KOPT-K1 (cell line): ENCODE results near the gene USP9Y.
"Not testable (repeated sequence)": the region's sequence is repeated elsewhere in the genome, so short reads cannot be mapped to it uniquely, and the experiment has no call there.

ENCODE experiments used
- H3K27ac ChIP-seq: fragments of 200-600 bp; sonication (generic); 2 replicates; pipeline ENCODE4 v1.5.1; 2016; ENCODE audit warnings: antibody characterized with exemption, mild to moderate bottlenecking, low read depth, low read length; ENCODE audit not compliant: poor library complexity, severe bottlenecking
- H3K36me3 ChIP-seq: fragments of 200-600 bp; sonication (generic); 2 replicates; pipeline ENCODE4 v1.5.1; 2017; ENCODE audit warnings: antibody characterized with exemption, mild to moderate bottlenecking, low read length, moderate library complexity; ENCODE audit not compliant: insufficient read depth
- H3K9me3 ChIP-seq: fragments of 200-600 bp; sonication (generic); 2 replicates; pipeline ENCODE4 v1.5.1; 2017; ENCODE audit warnings: antibody characterized with exemption, low read length, mild to moderate bottlenecking; ENCODE audit not compliant: insufficient read depth, poor library complexity, severe bottlenecking

The USP9Y gene, protein sequence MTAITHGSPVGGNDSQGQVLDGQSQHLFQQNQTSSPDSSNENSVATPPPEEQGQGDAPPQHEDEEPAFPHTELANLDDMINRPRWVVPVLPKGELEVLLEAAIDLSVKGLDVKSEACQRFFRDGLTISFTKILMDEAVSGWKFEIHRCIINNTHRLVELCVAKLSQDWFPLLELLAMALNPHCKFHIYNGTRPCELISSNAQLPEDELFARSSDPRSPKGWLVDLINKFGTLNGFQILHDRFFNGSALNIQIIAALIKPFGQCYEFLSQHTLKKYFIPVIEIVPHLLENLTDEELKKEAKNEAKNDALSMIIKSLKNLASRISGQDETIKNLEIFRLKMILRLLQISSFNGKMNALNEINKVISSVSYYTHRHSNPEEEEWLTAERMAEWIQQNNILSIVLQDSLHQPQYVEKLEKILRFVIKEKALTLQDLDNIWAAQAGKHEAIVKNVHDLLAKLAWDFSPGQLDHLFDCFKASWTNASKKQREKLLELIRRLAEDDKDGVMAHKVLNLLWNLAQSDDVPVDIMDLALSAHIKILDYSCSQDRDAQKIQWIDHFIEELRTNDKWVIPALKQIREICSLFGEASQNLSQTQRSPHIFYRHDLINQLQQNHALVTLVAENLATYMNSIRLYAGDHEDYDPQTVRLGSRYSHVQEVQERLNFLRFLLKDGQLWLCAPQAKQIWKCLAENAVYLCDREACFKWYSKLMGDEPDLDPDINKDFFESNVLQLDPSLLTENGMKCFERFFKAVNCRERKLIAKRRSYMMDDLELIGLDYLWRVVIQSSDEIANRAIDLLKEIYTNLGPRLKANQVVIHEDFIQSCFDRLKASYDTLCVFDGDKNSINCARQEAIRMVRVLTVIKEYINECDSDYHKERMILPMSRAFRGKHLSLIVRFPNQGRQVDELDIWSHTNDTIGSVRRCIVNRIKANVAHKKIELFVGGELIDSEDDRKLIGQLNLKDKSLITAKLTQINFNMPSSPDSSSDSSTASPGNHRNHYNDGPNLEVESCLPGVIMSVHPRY (N-terminal part only)

DNA sequence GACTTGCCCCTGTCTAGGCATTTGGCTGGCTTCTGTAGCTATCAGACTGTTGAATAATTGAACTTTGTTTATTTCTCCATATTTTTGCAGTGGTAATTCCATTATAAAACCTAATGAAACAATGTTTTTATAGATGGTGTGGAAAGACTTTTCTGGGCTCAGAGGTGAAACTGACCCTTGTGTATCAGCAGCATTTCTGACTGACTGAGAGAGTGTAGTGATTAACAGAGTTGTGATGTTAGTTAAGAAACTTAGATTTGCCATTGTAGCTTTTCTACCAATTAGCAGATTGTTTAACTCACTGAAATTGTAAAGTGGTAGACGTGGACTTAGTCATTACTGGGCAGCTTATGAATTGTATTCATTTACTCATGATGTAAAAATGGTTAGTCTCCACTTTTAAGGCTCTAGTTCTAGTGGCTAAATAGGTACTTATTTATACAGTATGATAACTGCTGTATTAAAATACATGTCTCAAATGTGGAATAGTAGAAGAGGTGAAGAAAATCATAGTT lies at the start of gene USP9Y:
Gene USP9Y, plus strand, starts transcription at position 51 of the 515 bp plus-strand sequence. CDS start 8,217 bp downstream, outside the sequence.
- no peak within 1 kb of the TSS for H3K27ac ChIP-seq
- peaks cover 74% of the 10 kb centered on the region for H3K36me3 ChIP-seq
- H3K9me3 ChIP-seq = peaks cover 75% of the 10 kb centered on the region

DNA sequence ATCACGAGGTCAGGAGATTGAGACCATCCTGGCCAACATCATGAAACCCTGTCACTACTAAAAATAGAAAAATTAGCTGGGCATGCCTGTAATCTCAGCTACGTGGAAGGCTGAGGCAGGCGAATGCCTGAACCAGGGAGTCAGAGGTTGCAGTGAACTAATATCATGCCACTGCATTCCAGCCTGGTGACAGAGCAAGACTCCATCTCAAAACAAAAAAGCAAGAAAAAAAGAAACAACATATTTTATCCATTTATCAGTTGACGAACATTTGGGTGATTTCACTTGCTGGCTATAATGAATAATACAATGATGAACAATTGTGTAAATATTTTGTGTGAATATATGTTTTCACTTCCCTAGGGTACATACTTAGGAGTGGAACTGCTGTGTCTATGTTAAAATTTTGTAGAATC lies 49.4 kb upstream of the USP9Y start:
- no peaks in the 10 kb centered on the region for H3K36me3 ChIP-seq
- H3K9me3 ChIP-seq = no peaks in the 10 kb centered on the region
- no peak overlapping the region for H3K27ac ChIP-seq

DNA sequence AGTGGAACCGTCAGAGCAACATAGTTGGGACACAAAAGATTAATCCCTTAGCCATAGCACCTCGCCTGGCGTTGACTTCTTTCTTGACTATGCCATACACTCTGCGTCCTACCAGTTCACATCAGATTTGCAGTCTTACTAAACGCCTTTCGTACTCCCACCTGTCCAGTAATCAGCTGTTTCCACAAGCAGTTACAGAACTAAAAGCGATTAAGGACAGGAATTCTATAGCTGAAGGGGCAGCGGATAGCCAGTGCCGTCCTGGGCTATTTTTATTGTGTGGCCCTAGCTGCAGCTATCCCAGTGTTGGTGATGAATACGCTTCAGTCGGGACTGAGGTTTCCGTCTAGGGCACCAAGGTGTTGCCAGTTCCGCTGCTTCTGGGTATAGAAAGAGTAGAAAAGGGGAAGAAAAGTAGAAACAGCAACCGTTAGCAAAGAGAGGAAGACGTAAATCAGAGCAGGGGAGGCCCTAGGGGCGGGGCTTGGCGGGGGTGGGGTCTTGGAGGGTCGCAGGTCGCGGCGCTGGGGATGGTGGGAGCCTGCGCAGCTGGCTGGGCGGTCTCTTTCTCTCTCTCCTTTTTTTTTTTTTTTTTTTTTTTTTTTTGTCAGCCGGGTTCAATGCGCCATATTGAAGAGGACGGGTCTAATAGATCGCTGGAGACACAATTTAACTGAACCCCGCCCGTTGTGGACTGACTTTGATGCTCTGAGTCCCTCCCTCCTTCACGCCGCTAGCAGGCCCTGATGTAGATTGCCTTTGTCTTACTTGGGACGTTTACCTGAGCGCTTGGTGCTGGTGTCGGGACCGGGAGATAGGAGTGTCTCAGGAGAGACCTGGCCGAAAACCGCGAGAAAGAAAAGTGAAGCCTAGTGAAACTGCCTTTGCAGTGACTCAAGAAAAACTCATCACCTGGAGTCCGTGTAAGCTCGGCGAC lies 39.0 kb upstream of the USP9Y start:
- peaks cover 31% of the 10 kb centered on the region for H3K36me3 ChIP-seq
- H3K27ac ChIP-seq = peak overlapping the region; percentile 91
- H3K9me3 ChIP-seq = no peaks in the 10 kb centered on the region

DNA sequence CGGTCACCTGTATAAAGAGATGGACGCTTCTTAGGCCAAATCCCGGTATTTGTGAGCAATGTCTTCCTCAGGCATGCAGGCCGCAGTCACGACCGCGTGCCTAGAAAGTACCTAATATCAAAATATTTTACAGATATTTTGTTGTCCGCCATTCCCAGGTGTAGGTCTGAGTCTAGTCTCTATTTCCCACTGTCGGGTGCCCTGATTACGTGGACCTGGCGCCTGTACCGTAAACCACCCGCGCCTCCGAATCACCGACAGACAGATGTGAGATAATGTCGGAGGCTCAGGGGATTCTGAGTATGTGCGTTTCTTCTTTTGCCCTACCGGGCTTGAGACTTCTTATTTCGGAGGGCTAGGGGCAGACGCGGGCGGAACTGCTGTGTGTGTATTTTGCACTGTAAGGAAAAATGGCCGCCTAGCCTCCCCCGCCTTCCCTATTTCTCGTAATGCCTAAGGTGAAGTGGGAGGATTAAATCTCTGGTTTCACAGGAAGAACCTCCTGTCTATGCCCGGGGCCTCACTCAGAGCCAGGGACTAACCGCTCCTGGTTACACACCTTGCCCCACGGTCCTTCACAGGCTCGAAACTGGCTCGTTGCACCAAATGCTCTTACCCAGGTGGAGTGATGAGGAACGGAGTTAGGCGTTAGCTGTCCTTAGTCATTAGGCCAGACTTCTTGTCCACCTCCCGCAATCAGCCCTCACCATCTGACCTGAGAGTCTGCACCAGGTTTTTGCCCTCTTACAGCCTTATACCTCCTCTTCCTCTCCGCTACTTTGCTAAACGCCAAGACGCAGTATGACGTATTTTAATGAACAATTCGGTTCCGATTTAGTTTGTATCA lies 38.1 kb upstream of the USP9Y start:
- H3K36me3 ChIP-seq = peaks cover 41% of the 10 kb centered on the region
- H3K9me3 ChIP-seq = no peaks in the 10 kb centered on the region
- H3K27ac ChIP-seq = peak overlapping the region; percentile 91

DNA sequence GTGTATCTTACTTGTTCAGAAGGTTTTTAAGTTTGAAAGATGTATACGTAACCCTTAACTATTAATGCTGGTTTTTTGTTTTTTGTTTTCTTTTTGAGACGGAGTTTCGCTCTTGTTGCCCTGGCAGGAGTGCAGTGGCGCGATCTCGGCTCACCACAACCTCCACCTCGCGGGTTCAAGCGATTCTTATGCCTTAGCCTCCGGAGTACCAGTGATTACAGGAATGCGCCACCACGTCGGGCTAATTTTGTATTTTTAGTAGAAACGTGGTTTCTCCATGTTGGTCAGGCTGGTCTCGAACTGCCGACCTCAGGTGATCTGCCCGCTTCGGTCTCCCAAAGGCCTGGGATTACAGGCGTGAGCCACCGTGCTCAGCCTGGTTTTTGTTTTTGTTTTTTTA lies 37.2 kb upstream of the USP9Y start:
- Histone ChIP-seq H3K27ac (peak overlapping the region; percentile 91), H3K36me3 (peaks cover 50% of the 10 kb centered on the region)
- not testable (repeated sequence) for H3K9me3 ChIP-seq

DNA sequence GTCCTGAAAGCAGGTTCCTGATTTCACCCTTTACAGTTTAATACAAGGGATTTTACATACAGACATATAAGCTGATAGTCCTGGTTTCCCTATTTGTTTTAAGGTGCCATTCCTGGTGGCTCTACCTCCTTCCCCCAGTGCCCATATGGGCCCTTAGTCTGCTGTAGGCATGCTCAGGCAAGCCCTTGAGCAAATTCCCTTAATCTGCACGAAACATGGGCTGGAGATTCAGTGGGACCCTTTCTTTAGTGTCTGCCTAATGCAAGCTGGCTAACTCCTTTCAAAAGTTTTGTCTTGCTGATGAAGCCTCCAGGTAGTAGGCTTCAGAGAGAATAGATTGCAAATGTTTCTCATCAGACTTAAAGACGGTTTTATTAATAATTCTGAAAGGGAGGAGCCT lies 22.9 kb upstream of the USP9Y start:
- Histone ChIP-seq H3K36me3 (peaks cover 58% of the 10 kb centered on the region), H3K9me3 (peaks cover 34% of the 10 kb centered on the region), H3K27ac (no peak overlapping the region)

DNA sequence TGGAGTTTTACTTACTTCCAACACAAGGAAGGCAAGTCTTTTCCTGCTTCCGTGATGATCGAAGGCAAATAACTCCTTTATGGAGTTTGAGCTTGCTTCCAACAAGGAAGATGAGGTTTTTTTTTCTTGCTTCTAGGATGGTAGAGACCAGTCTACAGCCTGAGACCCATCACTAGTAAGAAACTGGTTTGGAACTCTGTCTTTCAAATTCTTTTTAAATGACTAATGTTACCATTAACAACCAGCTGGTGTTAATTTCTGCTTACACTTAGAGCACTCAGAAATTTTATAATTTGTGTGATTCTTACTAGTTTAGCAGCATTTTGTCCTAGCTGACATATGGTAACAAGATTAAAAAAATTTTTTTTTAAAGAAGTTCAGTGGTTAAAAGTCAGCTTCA lies 19.5 kb upstream of the USP9Y start:
- Histone ChIP-seq H3K9me3 (peaks cover 60% of the 10 kb centered on the region), H3K27ac (no peak overlapping the region), H3K36me3 (peaks cover 60% of the 10 kb centered on the region)

DNA sequence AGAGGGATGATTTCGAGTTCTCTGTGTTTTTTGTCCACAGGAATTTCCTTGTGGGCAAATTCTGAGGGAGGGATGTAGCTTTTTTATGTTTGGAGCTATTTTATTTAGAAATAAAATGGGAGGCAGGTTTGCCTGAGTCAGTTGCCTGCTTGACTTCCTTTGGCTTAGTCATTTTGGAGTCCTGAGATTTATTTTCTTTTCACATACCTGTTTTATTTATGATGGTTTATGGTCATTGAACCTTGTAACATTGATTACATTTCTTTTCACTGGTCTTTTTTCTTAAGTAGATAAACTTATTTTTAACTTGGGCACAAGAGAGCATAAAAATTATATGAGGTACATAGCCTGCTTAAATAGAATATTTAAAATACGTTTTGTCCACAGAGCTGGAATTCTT lies 12.7 kb upstream of the USP9Y start:
- Histone ChIP-seq H3K9me3 (peaks cover 84% of the 10 kb centered on the region), H3K36me3 (peaks cover 97% of the 10 kb centered on the region), H3K27ac (no peak overlapping the region)

DNA sequence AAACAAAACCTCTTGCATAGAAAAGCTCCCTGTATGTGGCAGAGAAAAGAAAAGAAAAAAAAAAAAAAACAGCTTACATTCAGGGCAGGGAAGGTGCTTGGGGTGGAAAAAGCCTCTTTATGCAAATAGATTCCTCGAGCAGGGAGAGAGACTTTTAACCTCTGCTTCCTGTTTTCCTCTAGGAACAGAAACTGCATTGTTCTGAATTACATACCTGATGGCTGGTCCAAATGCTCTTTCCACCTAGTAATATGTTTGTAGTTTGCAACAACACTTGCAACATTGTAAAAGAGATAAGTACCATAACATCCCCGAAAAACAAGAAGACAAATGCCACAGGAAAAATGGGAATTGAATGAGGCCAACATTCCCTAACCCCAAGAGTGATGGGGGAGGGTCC lies 944 bp upstream of the USP9Y start:
- no peak overlapping the region for H3K27ac ChIP-seq

DNA sequence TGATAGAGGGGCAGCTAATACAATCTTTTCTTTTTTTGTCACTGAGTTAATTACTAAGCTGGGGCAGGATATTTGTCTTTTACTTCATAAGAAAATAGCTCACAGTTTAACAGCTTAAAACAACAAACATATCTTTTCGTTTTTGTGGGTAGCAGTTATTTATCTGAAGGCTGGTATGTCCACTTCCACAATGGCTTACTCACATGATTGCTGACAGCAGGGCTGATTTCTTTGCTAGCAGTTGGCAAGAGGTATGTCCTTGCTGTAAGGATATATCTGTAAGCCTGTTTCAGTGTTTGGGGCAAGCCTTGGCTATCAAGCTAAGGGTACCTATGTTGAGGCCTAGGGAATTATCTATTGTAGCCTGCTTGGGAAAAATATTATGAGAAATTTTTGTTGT lies 1.1 kb downstream of the USP9Y start:
- Histone ChIP-seq H3K36me3 (peaks cover 75% of the 10 kb centered on the region), H3K27ac (no peak overlapping the region), H3K9me3 (peaks cover 77% of the 10 kb centered on the region)

More for the DNA sequence above, 944 bp upstream of the USP9Y start:
- Histone ChIP-seq H3K36me3 (peaks cover 75% of the 10 kb centered on the region), H3K9me3 (peaks cover 73% of the 10 kb centered on the region)

DNA sequence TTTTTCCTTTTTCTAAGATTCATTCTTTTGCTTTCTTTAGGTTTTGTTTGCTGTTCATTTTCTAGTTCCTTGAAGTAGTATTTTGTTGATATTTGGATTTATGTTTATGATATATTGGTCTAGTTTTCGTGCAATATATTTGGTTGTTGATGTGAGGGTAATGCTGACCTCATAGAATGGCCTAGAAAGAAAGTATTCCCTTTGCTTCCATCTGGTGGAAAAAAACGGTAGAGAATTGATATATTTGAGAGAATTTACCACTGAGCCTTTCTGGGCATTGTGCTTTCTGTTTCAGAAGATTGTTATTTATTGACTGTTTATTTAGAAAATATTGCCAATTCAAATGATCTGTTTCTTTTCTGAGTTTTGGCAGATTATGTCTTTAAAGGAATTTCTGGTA lies 9.4 kb downstream of the USP9Y start:
- Histone ChIP-seq H3K9me3 (peaks cover 6% of the 10 kb centered on the region), H3K27ac (no peak overlapping the region), H3K36me3 (peaks cover 39% of the 10 kb centered on the region)

DNA sequence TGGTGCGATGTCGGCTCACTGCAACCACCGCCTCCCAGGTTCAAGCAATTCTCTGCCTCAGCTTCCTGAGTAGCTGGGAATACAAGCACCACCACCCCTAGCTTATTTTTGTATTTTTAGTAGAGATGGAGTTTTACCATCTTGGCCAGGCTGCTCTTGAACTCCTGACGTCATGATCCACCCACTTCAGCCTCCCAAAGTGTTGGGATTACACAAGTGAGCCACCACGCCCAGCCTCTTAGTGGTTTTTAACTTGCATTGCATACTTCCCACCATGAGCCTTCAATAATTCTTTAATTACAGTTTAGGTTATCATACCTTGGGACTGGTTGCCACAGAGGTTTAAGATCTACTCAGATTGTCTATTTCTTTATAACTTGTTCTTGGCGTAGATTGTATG lies 14.3 kb downstream of the USP9Y start:
- Histone ChIP-seq H3K27ac (no peak overlapping the region), H3K9me3 (no peaks in the 10 kb centered on the region), H3K36me3 (peaks cover 34% of the 10 kb centered on the region)

DNA sequence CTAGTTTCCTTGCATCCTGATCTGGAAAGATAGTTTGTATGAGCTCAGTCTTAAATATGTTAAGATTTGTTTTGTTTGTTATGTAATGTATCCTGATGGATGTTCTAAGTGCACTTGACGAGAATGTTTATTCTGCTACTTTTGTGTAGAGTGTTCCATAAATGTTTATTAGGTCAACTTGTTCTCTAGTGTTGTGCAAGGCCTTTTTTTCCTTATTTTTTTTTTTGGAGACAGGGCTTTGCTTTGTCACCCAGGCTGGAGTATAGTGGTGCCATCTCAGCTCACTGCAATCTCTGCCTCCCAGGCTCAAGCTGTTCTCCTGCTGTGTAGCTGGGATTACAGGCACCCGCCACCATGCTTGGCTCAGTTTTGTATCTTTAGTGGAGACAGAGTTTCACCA lies 28.7 kb downstream of the USP9Y start:
- H3K27ac ChIP-seq = no peak overlapping the region
- peaks cover 58% of the 10 kb centered on the region for H3K36me3 ChIP-seq
- H3K9me3 ChIP-seq = no peaks in the 10 kb centered on the region
